Lower leg skin (tissue), 3 donors: ENCODE data around the gene HLTF.

Source experiments
- CTCF ChIP-seq, 3 donors: fragments of 450-650 bp; IDR thresholded peaks; one replicate each; pipeline ENCODE4 v1.5.1; 2016; ENCODE audit warnings: antibody characterized with exemption in 3 of 3, mild to moderate bottlenecking in 3 of 3, moderate library complexity in 2 of 3
- POLR2A ChIP-seq, 2 donors: fragments of 450-650 bp; IDR thresholded peaks; one replicate each; pipeline ENCODE4 v1.6.1; 2016 to 2017; ENCODE audit warnings: antibody characterized with exemption in 2 of 2, mild to moderate bottlenecking in 1 of 2, moderate library complexity in 1 of 2

GRCh38 chr3:149007567-149008257 is 78.6 kb downstream of the HLTF start:
- TF ChIP-seq CTCF (IDR thresholded peaks at IDR 0.05) = no peak
- TF ChIP-seq POLR2A (IDR thresholded peaks at IDR 0.05) = no peak
